SU-DHL-6 (cell line): ENCODE measurements around the gene NFRKB.

Experiments
- CTCF ChIP-seq: fragments of 200-600 bp; sonication (generic); IDR thresholded peaks from one replicate; pipeline ENCODE4 v1.5.1; 2017; ENCODE audit warnings: antibody characterized with exemption, mild to moderate bottlenecking, low read length, moderate library complexity; ENCODE audit not compliant: insufficient read depth, poor library complexity, severe bottlenecking
- EZH2phosphoT487 ChIP-seq: fragments of 200-600 bp; sonication (generic), shearing (Covaris generic); conservative IDR thresholded peaks from 2 replicates; pipeline ENCODE4 v1.6.1; 2018; ENCODE audit warnings: mild to moderate bottlenecking, antibody characterized with exemption, low read length, moderate library complexity, mixed read lengths

GRCh38 chr11:129922674-129923073, 27.3 kb upstream of the NFRKB start:
- TF ChIP-seq CTCF, result no peak
- no peak for TF ChIP-seq EZH2phosphoT487
